GM12874 (cell line): Measurements from ENCODE around the gene PRR29.

ENCODE experiments used
- CTCF ChIP-seq: IDR thresholded peaks from 2 replicates; pipeline ENCODE4 v1.5.1; 2011; ENCODE audit warnings: low read depth, mild to moderate bottlenecking, control low read depth, low read length, moderate library complexity; ENCODE audit not compliant: insufficient read depth

Gene PRR29

GRCh38 chr17:63955791-63956190 lies 42.4 kb upstream of the PRR29 start:
- TF ChIP-seq CTCF = no peak

GRCh38 chr17:63956296-63956920 lies 41.7 kb upstream of the PRR29 start:
- TF ChIP-seq CTCF = no peak

- no peak for TF ChIP-seq CTCF
These were observed 38.1 kb upstream of the PRR29 start for GRCh38 chr17:63960006-63960405.

- TF ChIP-seq CTCF = no peak
These were observed 37.7 kb upstream of the PRR29 start for GRCh38 chr17:63960430-63960829.

GRCh38 chr17:63961355-63962212 lies 36.6 kb upstream of the PRR29 start:
- no peak for TF ChIP-seq CTCF

GRCh38 chr17:63962298-63962744 lies 35.8 kb upstream of the PRR29 start:
- no peak for TF ChIP-seq CTCF

GRCh38 chr17:63963123-63963522 lies 35.0 kb upstream of the PRR29 start:
- no peak for TF ChIP-seq CTCF
